Measurements from ENCODE around the gene PLA2G4E. TPM values are rescaled to one million over a fixed set of nuclear protein-coding genes. Genes with fewer than 3 reads are reported as not detected.

The PLA2G4E gene
- total RNA-seq, 5 donors from 2014 or later (not counting 1 experiment from before 2014, with no cell fraction given): not detected

GRCh38 chr15:41945731-41946130, 75.1 kb downstream of the PLA2G4E start:
- H3K4me1 ChIP-seq (ENCODE audit: control insufficient read depth in 1 of 2, extremely low read depth in 1 of 2, insufficient read depth in 2 of 2, low read length in 2 of 2): peaks cover 0 to 5% of the 10 kb centered on the region in 2 experiments
- H3K36me3 ChIP-seq (ENCODE audit: control insufficient read depth in 2 of 2, extremely low read depth in 1 of 2, insufficient read depth in 1 of 2, low read length in 1 of 2): peaks cover 7 to 12% of the 10 kb centered on the region in 2 donors
- H3K4me1 Mint-ChIP-seq: peaks cover 0 to 12% (median 11%) of the 10 kb centered on the region in 3 donors
- peaks cover 23% of the 10 kb centered on the region for H3K36me3 Mint-ChIP-seq
- CTCF ChIA-PET: no interaction called here
- no peak overlapping the region for H3K27ac ChIP-seq (ENCODE audit: low read length)
- no peak for DNase-seq
- H3K4me3 ChIP-seq (ENCODE audit: control insufficient read depth in 1 of 2, extremely low read depth in 1 of 2, low read length in 1 of 2): no peak overlapping the region
- H3K27me3 Mint-ChIP-seq: no peaks in the 10 kb centered on the region
- WGBS (ENCODE audit: insufficient coverage): 92% methylated on average over 5 of the region's 11 CpGs
- H3K27me3 ChIP-seq (replicated peaks in 1 of 2; ENCODE audit: control insufficient read depth in 2 of 2, extremely low read depth in 1 of 2, insufficient read depth in 2 of 2, low read length in 1 of 2): no peaks in the 10 kb centered on the region
- no peak overlapping the region for H3K27ac Mint-ChIP-seq
- POLR2A ChIA-PET: no interaction called here
- no peak for ATAC-seq (replicated peaks in 1 of 4)
- H3K9me3 ChIP-seq: no peaks in the 10 kb centered on the region
- H3K4me3 Mint-ChIP-seq: no peak overlapping the region
- no peaks in the 10 kb centered on the region for H3K9me3 Mint-ChIP-seq

DNA sequence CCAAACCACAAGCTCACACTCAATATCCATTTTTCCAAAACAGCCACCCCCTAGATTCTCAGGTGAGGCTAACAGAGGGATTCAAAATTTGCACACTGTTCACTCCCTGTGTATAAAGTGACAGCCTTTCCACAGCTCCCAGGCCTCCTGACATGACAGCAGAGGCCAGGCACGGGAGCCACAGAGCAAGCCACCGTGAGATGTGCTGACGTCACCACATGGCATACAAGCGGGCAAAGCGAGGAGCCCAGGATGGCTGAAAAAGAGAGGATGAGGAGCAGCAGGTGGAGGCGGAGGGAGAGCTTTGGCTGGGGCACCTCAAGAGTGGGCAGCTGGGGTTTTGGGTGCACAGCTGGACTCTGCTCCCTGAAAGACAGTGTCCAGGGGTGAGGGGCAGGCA, 75.6 kb downstream of the PLA2G4E start:
- H3K27me3 Mint-ChIP-seq: no peaks in the 10 kb centered on the region
- CTCF ChIA-PET: no interaction called here
- H3K9me3 Mint-ChIP-seq: no peaks in the 10 kb centered on the region
- POLR2A ChIA-PET: interaction anchor here in 1 of 2 donors (0.6 kb wide), 1 partner anchor 23 kb away, joined by 12 read pairs; no protein-coding TSS in a partner anchor
- H3K27ac Mint-ChIP-seq: peak overlapping the region in 1 of 2 donors; percentile 58
- H3K36me3 Mint-ChIP-seq: peaks cover 23% of the 10 kb centered on the region
- Histone ChIP-seq H3K4me1 (ENCODE audit: control insufficient read depth in 1 of 2, extremely low read depth in 1 of 2, insufficient read depth in 2 of 2, low read length in 2 of 2) (peaks cover 0 to 10% of the 10 kb centered on the region in 2 experiments), H3K9me3 (no peaks in the 10 kb centered on the region), H3K27ac (ENCODE audit: low read length) (no peak overlapping the region), H3K27me3 (replicated peaks in 1 of 2; ENCODE audit: control insufficient read depth in 2 of 2, extremely low read depth in 1 of 2, insufficient read depth in 2 of 2, low read length in 1 of 2) (no peaks in the 10 kb centered on the region), H3K4me3 (ENCODE audit: control insufficient read depth in 1 of 2, extremely low read depth in 1 of 2, low read length in 1 of 2) (no peak overlapping the region), H3K36me3 (ENCODE audit: control insufficient read depth in 2 of 2, extremely low read depth in 1 of 2, insufficient read depth in 1 of 2, low read length in 1 of 2) (peaks cover 5 to 8% of the 10 kb centered on the region in 2 donors)
- DNase-seq: no peak
- 100% methylated on average over 5 of the region's 6 CpGs for WGBS (ENCODE audit: insufficient coverage)
- ATAC-seq (replicated peaks in 1 of 4): no peak
- peaks cover 4 to 18% (median 16%) of the 10 kb centered on the region in 3 donors for H3K4me1 Mint-ChIP-seq
- no peak overlapping the region for H3K4me3 Mint-ChIP-seq

DNA sequence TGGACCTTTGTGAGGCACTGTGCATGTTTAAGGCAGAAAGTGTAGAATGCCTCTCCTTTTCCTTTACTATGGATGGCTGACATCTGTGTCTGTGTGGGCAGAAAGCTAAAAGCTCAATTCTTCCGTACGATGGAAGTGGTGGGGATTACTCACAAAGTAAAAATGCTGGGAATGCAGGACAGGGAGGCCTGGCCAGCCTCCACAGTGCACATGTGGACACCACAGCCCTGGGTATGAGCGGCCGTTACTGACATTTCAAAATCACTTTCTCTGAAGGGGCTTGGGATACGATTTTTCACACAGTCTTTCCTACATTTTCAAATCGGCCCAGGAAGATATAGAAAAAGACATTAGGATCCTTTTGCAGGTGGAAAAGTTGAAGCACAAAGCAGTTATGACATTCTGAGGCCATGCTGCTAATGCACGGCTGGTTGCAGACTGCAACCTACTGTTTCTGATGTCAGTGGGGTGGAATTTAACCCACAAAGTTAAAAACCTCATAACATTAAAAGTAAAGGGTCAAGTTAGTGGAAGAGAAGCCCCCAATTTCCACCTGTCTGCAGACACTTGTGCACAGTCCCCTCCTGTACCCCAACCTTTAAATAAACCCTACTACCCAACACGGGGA, 76.4 kb downstream of the PLA2G4E start:
- ChIA-PET POLR2A (interaction anchor here in 1 of 2 donors (0.6 kb wide), 2 partner anchors 24 to 568 kb away, joined by 3 to 12 read pairs; no protein-coding TSS in a partner anchor), CTCF (no interaction called here)
- no peaks in the 10 kb centered on the region for H3K9me3 Mint-ChIP-seq
- no peak overlapping the region for H3K4me3 Mint-ChIP-seq
- Histone ChIP-seq H3K4me1 (ENCODE audit: control insufficient read depth in 1 of 2, extremely low read depth in 1 of 2, insufficient read depth in 2 of 2, low read length in 2 of 2) (peaks cover 0 to 14% of the 10 kb centered on the region in 2 experiments), H3K36me3 (ENCODE audit: control insufficient read depth in 2 of 2, extremely low read depth in 1 of 2, insufficient read depth in 1 of 2, low read length in 1 of 2) (peaks cover 5 to 7% of the 10 kb centered on the region in 2 donors), H3K9me3 (no peaks in the 10 kb centered on the region), H3K27ac (ENCODE audit: low read length) (no peak overlapping the region), H3K27me3 (replicated peaks in 1 of 2; ENCODE audit: control insufficient read depth in 2 of 2, extremely low read depth in 1 of 2, insufficient read depth in 2 of 2, low read length in 1 of 2) (no peaks in the 10 kb centered on the region), H3K4me3 (ENCODE audit: control insufficient read depth in 1 of 2, extremely low read depth in 1 of 2, low read length in 1 of 2) (no peak overlapping the region)
- peaks cover 5 to 20% (median 19%) of the 10 kb centered on the region in 3 donors for H3K4me1 Mint-ChIP-seq
- peaks cover 23% of the 10 kb centered on the region for H3K36me3 Mint-ChIP-seq
- peak overlapping the region in 1 of 2 donors; percentile 59 for H3K27ac Mint-ChIP-seq
- no peak for ATAC-seq (replicated peaks in 1 of 4)
- no peak for DNase-seq
- H3K27me3 Mint-ChIP-seq: no peaks in the 10 kb centered on the region
- no CpG with 5 or more reads among the region's 8 CpGs for WGBS (ENCODE audit: insufficient coverage)

GRCh38 chr15:41943543-41944312, 77.1 kb downstream of the PLA2G4E start:
- DNase-seq: no peak
- Mint-ChIP-seq H3K36me3 (peaks cover 23% of the 10 kb centered on the region), H3K27me3 (no peaks in the 10 kb centered on the region), H3K9me3 (no peaks in the 10 kb centered on the region), H3K4me3 (no peak overlapping the region), H3K4me1 (peaks cover 7 to 23% (median 22%) of the 10 kb centered on the region in 3 donors), H3K27ac (peak overlapping the region; percentile 49 to 59)
- ChIA-PET CTCF (no interaction called here), POLR2A (interaction anchor here in 1 of 2 donors (0.6 kb wide), 1 partner anchor 567 kb away, joined by 3 read pairs; no protein-coding TSS in a partner anchor)
- no peak for ATAC-seq (replicated peaks in 1 of 4)
- Histone ChIP-seq H3K36me3 (ENCODE audit: control insufficient read depth in 2 of 2, extremely low read depth in 1 of 2, insufficient read depth in 1 of 2, low read length in 1 of 2) (peaks cover 5 to 7% of the 10 kb centered on the region in 2 donors), H3K4me3 (ENCODE audit: control insufficient read depth in 1 of 2, extremely low read depth in 1 of 2, low read length in 1 of 2) (no peak overlapping the region), H3K9me3 (no peaks in the 10 kb centered on the region), H3K4me1 (ENCODE audit: control insufficient read depth in 1 of 2, extremely low read depth in 1 of 2, insufficient read depth in 2 of 2, low read length in 2 of 2) (peaks cover 3 to 14% of the 10 kb centered on the region in 2 experiments), H3K27me3 (replicated peaks in 1 of 2; ENCODE audit: control insufficient read depth in 2 of 2, extremely low read depth in 1 of 2, insufficient read depth in 2 of 2, low read length in 1 of 2) (no peaks in the 10 kb centered on the region), H3K27ac (ENCODE audit: low read length) (no peak overlapping the region)
- WGBS (ENCODE audit: insufficient coverage): 100% methylated on average over 6 of the region's 6 CpGs

GRCh38 chr15:41942886-41943285, 78.0 kb downstream of the PLA2G4E start:
- 93% methylated on average over 6 of the region's 7 CpGs for WGBS (ENCODE audit: insufficient coverage)
- Mint-ChIP-seq H3K27ac (peak overlapping the region; percentile 64 to 83), H3K4me1 (peaks cover 16 to 31% (median 29%) of the 10 kb centered on the region in 3 donors), H3K9me3 (no peaks in the 10 kb centered on the region), H3K36me3 (peaks cover 23% of the 10 kb centered on the region), H3K27me3 (no peaks in the 10 kb centered on the region), H3K4me3 (no peak overlapping the region)
- Histone ChIP-seq H3K36me3 (ENCODE audit: control insufficient read depth in 2 of 2, extremely low read depth in 1 of 2, insufficient read depth in 1 of 2, low read length in 1 of 2) (peaks cover 5 to 7% of the 10 kb centered on the region in 2 donors), H3K4me1 (ENCODE audit: control insufficient read depth in 1 of 2, extremely low read depth in 1 of 2, insufficient read depth in 2 of 2, low read length in 2 of 2) (peaks cover 12 to 19% of the 10 kb centered on the region in 2 experiments), H3K4me3 (ENCODE audit: control insufficient read depth in 1 of 2, extremely low read depth in 1 of 2, low read length in 1 of 2) (no peak overlapping the region), H3K27me3 (replicated peaks in 1 of 2; ENCODE audit: control insufficient read depth in 2 of 2, extremely low read depth in 1 of 2, insufficient read depth in 2 of 2, low read length in 1 of 2) (no peaks in the 10 kb centered on the region), H3K27ac (ENCODE audit: low read length) (no peak overlapping the region), H3K9me3 (no peaks in the 10 kb centered on the region)
- ChIA-PET CTCF (no interaction called here), POLR2A (no interaction called here)
- no peak for ATAC-seq (replicated peaks in 1 of 4)
- DNase-seq: no peak

DNA sequence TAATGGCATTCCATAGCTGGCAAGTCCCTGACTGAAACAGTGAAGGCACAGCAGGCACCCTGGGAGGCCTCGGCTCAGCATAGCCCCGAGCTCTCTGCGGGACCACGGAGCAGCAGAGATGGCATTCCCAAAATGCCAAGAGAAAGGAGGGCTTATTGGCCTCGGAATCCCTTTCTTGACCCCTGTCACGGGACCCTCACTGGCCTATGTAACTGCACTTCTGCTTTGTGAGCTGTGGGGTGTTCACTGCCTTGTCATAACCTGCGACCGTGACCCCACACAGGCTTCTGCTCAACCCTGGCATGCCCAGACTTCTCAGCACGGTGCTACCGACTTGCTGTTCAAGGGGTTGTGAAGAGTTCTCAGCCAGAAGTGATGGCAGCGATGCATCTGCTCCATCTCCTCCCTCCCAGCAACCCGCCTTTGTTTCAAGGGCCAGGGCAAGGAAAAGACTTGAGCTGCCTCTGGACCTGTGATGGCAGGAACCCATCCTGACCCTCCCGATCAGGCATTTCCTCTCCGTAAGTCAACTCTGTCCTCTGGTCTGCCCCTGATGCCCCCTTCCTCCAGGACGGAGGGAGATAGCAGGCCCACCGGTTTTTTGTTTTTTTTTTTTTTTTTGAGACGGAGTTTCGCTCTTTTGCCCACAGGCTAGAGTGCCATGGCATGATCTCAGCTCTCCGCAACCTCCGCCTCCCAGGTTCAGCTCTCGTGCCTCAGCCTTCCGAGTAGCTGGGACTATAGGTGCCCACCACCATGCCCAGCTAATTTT, 79.0 kb downstream of the PLA2G4E start:
- H3K4me3 Mint-ChIP-seq: no peak overlapping the region

More for the DNA sequence above, 79.0 kb downstream of the PLA2G4E start:
- Mint-ChIP-seq H3K9me3 (no peaks in the 10 kb centered on the region), H3K4me1 (peaks cover 26 to 39% (median 39%) of the 10 kb centered on the region in 3 donors), H3K27ac (peak overlapping the region in 1 of 2 donors; percentile 44), H3K27me3 (no peaks in the 10 kb centered on the region), H3K36me3 (peaks cover 21% of the 10 kb centered on the region)
- Histone ChIP-seq H3K27ac (ENCODE audit: low read length) (no peak overlapping the region), H3K4me3 (ENCODE audit: control insufficient read depth in 1 of 2, extremely low read depth in 1 of 2, low read length in 1 of 2) (no peak overlapping the region), H3K36me3 (ENCODE audit: control insufficient read depth in 2 of 2, extremely low read depth in 1 of 2, insufficient read depth in 1 of 2, low read length in 1 of 2) (peaks cover 5 to 7% of the 10 kb centered on the region in 2 donors), H3K27me3 (replicated peaks in 1 of 2; ENCODE audit: control insufficient read depth in 2 of 2, extremely low read depth in 1 of 2, insufficient read depth in 2 of 2, low read length in 1 of 2) (no peaks in the 10 kb centered on the region), H3K9me3 (no peaks in the 10 kb centered on the region), H3K4me1 (ENCODE audit: control insufficient read depth in 1 of 2, extremely low read depth in 1 of 2, insufficient read depth in 2 of 2, low read length in 2 of 2) (peaks cover 22 to 30% of the 10 kb centered on the region in 2 experiments)
- ChIA-PET CTCF (interaction anchor here (0.7 to 1.3 kb wide), 4 partner anchors 26 to 594 kb away, joined by 3 read pairs; partner anchors contain the start of gene EHD4 (in 1 of the 2)), POLR2A (interaction anchor here in 1 of 2 donors (0.6 kb wide), 1 partner anchor 23 kb away, joined by 4 read pairs; no protein-coding TSS in a partner anchor)
- ATAC-seq (replicated peaks in 1 of 4) (no peak), DNase-seq (no peak)
- 88% methylated on average over 15 of the region's 22 CpGs for WGBS (ENCODE audit: insufficient coverage)
